ENCODE measurements around the gene FAT3. TPM values are rescaled to one million over a fixed set of nuclear protein-coding genes. Genes with fewer than 3 reads are reported as not detected.

The FAT3 gene
- polyA plus RNA-seq, 3 donors: not detected

DNA sequence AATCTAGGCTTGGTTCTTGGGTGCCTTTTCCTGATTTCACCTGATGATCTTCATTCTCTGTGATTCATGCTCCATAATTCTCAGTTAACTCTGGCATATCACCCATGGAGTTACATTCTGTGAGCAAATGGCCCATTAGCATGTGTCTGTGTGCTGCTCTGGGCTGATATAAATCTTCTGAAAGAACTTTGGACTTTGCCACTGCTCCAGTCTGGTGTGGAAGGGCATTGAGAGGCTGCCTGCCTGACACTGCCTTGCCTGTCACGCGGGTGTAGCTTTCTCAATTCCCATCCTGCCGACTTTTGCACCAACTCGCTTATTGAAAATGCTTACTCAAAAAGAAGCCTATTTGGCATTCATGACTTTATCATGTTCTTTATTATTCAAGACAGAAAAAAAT is 42.2 kb downstream of the FAT3 start:
- Histone ChIP-seq H3K9ac (ENCODE audit: insufficient read depth, low read length, poor library complexity, severe bottlenecking) (no peak overlapping the region), H3K79me2 (ENCODE audit: insufficient read depth, low read length) (no peaks in the 10 kb centered on the region), H3K27me3 (ENCODE audit: control insufficient read depth in 2 of 2, insufficient read depth in 2 of 2, low read length in 2 of 2) (no peaks in the 10 kb centered on the region), H2AFZ (ENCODE audit: insufficient read depth, low read depth, low read length, poor library complexity, severe bottlenecking) (no peak overlapping the region), H3K4me2 (replicated peaks; ENCODE audit: extremely low read depth, low read length, poor library complexity, severe bottlenecking) (no peak overlapping the region), H3K9me3 (replicated peaks in 1 of 2; ENCODE audit: control insufficient read depth in 1 of 2, insufficient read depth in 1 of 2, low read length in 2 of 2) (no peaks in the 10 kb centered on the region), H4K20me1 (ENCODE audit: insufficient read depth, low read length) (no peaks in the 10 kb centered on the region), H3K27ac (ENCODE audit: low read depth in 1 of 2, low read length in 2 of 2) (no peak overlapping the region), H3K36me3 (replicated peaks in 1 of 2; ENCODE audit: control insufficient read depth in 1 of 2, insufficient read depth in 2 of 2, low read length in 2 of 2) (no peaks in the 10 kb centered on the region), H3K4me3 (replicated peaks in 1 of 3; ENCODE audit: low read depth in 2 of 3, low read length in 3 of 3) (no peak overlapping the region), H3K4me1 (ENCODE audit: control insufficient read depth in 1 of 2, insufficient read depth in 2 of 2, low read length in 2 of 2) (no peaks in the 10 kb centered on the region)
- H3K9me3 Mint-ChIP-seq: peaks cover 0 to 4% (median 2%) of the 10 kb centered on the region in 7 donors
- no peak overlapping the region for H3K4me3 Mint-ChIP-seq
- no peak overlapping the region for H3K27ac Mint-ChIP-seq
- no peaks in the 10 kb centered on the region for H3K4me1 Mint-ChIP-seq
- intact Hi-C loops (cut with micrococcal nuclease): no loop called here
- H3K36me3 Mint-ChIP-seq: no peaks in the 10 kb centered on the region
- DNase-seq: no peak
- TF ChIP-seq, protein P1, sequence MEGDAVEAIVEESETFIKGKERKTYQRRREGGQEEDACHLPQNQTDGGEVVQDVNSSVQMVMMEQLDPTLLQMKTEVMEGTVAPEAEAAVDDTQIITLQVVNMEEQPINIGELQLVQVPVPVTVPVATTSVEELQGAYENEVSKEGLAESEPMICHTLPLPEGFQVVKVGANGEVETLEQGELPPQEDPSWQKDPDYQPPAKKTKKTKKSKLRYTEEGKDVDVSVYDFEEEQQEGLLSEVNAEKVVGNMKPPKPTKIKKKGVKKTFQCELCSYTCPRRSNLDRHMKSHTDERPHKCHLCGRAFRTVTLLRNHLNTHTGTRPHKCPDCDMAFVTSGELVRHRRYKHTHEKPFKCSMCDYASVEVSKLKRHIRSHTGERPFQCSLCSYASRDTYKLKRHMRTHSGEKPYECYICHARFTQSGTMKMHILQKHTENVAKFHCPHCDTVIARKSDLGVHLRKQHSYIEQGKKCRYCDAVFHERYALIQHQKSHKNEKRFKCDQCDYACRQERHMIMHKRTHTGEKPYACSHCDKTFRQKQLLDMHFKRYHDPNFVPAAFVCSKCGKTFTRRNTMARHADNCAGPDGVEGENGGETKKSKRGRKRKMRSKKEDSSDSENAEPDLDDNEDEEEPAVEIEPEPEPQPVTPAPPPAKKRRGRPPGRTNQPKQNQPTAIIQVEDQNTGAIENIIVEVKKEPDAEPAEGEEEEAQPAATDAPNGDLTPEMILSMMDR (IDR thresholded peaks at IDR 0.05): no peak
- no CpG with 5 or more reads among the region's 4 CpGs for WGBS (ENCODE audit: insufficient coverage)
- peaks cover 0 to 1% (median 0%) of the 10 kb centered on the region in 3 donors for H3K27me3 Mint-ChIP-seq (ENCODE audit: low read depth in 3 of 3)

DNA sequence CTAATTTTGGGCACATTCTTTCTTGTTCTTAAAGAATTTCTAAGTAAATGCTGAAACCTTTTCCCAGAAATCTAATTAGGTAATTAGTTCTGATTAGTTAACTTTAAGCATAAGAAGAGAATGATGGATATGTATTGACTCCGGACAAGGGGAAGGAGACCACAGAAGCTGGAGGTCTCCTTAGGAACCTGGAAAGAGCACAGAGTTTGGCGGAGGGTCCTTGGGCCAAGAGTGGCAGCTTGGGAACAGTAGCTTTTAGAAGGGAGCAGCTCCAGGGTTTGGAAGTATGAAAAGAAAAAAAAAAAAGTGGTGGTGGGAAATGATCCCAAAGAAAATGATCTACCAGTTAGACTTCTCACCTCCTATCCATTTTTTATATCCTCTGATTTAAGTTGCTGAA is 42.7 kb downstream of the FAT3 start:
- intact Hi-C loops (cut with micrococcal nuclease): no loop called here
- Mint-ChIP-seq H3K4me1 (no peaks in the 10 kb centered on the region), H3K36me3 (no peaks in the 10 kb centered on the region), H3K4me3 (no peak overlapping the region), H3K9me3 (peaks cover 0 to 4% (median 2%) of the 10 kb centered on the region in 7 donors), H3K27me3 (ENCODE audit: low read depth in 3 of 3) (peaks cover 0 to 1% (median 0%) of the 10 kb centered on the region in 3 donors), H3K27ac (no peak overlapping the region)
- H3K27ac ChIP-seq (ENCODE audit: low read depth in 1 of 2, low read length in 2 of 2): no peak overlapping the region
- TF ChIP-seq, protein P1 (IDR thresholded peaks at IDR 0.05): no peak
- H3K27me3 ChIP-seq (ENCODE audit: control insufficient read depth in 2 of 2, insufficient read depth in 2 of 2, low read length in 2 of 2): no peaks in the 10 kb centered on the region
- H3K9me3 ChIP-seq (replicated peaks in 1 of 2; ENCODE audit: control insufficient read depth in 1 of 2, insufficient read depth in 1 of 2, low read length in 2 of 2): no peaks in the 10 kb centered on the region
- no peak overlapping the region for H3K4me2 ChIP-seq (replicated peaks; ENCODE audit: extremely low read depth, low read length, poor library complexity, severe bottlenecking)
- no peak overlapping the region for H3K4me3 ChIP-seq (replicated peaks in 1 of 3; ENCODE audit: low read depth in 2 of 3, low read length in 3 of 3)
- no peak overlapping the region for H2AFZ ChIP-seq (ENCODE audit: insufficient read depth, low read depth, low read length, poor library complexity, severe bottlenecking)
- 86% methylated on average over 2 of the region's 2 CpGs for WGBS (ENCODE audit: insufficient coverage)
- no peaks in the 10 kb centered on the region for H3K36me3 ChIP-seq (replicated peaks in 1 of 2; ENCODE audit: control insufficient read depth in 1 of 2, insufficient read depth in 2 of 2, low read length in 2 of 2)
- H3K79me2 ChIP-seq (ENCODE audit: insufficient read depth, low read length): no peaks in the 10 kb centered on the region
- H3K4me1 ChIP-seq (ENCODE audit: control insufficient read depth in 1 of 2, insufficient read depth in 2 of 2, low read length in 2 of 2): no peaks in the 10 kb centered on the region
- no peak for DNase-seq
- no peaks in the 10 kb centered on the region for H4K20me1 ChIP-seq (ENCODE audit: insufficient read depth, low read length)
- H3K9ac ChIP-seq (ENCODE audit: insufficient read depth, low read length, poor library complexity, severe bottlenecking): no peak overlapping the region

All from CD14-positive monocyte (primary cell).